Measurements from ENCODE around the gene LARP7.
"Not testable (repeated sequence)": the region's sequence is repeated elsewhere in the genome, so short reads cannot be mapped to it uniquely, and the experiment has no call there.

Gene LARP7

DNA sequence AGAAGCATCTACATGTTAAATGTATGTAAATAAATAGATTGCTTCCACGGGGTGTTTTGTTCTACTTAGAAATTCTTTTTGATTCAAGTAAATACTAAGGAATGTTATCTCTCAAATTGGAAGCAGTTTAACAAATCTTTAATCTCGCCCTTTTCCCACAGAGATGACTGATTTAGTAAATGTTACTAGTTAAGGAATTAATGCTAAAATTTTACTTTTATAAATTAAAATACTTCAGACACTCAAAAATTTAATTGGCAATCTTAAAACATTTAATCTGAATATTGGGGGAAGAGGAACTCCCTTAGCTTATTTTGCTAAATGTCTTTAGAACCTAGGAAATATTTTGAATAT is 12.1 kb downstream of the LARP7 start:
- no peak for FAIRE-seq
- no peak for DNase-seq (ENCODE audit: low spot score)

DNA sequence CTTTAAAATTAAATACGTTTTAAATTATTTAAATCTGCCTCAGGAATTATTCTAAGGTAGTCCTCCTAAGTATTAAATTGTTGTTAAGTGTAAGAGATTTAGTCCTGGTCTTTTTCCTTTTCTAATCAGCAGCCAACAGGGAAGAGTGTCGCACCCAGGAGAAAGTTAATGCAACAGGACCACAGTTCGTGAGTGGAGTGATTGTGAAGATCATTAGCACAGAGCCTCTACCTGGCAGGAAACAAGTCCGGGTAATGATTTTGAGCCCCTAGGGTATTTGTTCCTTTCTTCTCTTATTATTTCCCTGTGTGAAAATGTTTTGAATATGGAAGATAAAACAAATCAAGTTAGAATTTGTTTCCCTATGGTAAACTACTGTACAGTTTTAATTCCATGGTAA is 13.4 kb downstream of the LARP7 start:
- FAIRE-seq: no peak

DNA sequence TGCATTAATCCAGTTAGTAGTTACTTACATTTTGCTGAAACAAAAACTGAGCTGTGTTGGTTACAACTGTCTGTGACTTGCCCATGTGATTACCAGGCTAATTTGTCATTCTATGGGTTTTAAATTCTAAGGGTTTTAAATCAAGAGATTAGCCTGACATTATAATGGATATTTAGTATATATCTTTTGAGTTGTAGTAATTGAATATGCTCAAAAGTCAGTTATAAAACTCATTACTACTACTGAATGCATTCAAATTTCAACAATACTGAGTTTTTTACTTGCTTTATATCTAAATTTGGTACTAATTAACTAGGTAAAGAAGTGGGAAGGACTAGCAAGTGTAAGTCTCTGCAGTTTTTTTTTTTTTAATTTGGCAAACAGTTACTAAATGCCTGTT is 14.7 kb downstream of the LARP7 start:
- DNase-seq (ENCODE audit: low spot score) (no peak), FAIRE-seq (no peak)

More for the DNA sequence above, 13.4 kb downstream of the LARP7 start:
- DNase-seq (ENCODE audit: low spot score): no peak

DNA sequence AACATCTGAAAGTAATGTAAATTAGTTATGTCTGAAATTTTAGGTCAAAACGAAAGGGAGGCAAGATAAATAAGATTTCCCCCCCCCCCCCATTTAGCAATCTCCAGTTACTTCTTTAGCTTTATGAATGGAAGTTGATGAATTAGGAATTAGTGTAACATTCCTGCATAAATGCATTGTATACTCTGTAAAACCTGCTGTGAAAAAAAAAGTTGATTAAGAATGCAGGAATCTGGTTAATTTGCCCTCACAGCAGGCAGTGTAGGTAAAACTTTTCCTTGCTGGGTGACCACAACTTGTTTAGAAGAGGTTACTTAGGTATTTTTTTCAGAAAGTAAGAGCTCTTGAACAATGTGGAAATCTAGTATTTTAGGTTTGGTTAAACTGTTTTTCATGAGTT is 15.3 kb downstream of the LARP7 start:
- FAIRE-seq (no peak), DNase-seq (ENCODE audit: low spot score) (no peak)

DNA sequence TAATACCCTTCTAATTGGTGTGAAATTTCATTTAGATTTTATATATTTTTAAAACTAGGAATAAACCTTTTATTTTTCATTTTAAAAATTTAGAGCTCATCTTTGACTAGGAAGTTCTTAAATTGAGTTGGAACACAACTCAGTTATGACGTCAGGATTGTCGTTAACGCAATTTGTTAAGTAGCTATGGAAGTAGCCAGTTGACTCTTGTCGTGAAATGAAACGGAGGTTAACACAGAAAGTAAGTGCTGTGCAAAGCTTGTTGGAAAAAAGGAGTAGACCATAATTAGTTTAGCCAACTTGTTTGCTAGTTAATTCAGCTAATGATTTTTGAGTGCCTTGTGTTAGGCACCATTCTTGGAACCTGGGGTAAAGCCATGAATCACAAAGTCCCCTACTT is 18.3 kb downstream of the LARP7 start:
- no peak for FAIRE-seq
- no peak for DNase-seq (ENCODE audit: low spot score)

DNA sequence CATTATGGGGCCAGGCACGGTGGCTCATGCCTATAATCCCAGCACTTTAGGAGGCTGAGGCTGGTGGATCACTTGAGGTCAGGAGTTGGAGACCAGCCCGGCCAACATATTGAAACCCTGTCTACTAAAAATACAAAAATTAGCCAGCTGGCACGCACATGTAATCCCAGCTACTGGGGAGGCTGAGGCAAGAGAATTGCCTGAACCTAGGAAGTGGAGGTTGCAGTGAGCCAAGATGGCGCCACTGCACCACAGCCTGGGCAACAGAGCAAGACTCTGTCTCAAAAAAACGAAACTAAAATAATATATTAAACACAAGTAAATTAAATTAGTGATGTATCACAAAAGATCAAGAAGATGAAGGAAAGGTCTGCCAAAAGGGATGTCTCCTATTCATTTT is 19.2 kb downstream of the LARP7 start:
- FAIRE-seq; DNase-seq (ENCODE audit: low spot score): not testable (repeated sequence)

DNA sequence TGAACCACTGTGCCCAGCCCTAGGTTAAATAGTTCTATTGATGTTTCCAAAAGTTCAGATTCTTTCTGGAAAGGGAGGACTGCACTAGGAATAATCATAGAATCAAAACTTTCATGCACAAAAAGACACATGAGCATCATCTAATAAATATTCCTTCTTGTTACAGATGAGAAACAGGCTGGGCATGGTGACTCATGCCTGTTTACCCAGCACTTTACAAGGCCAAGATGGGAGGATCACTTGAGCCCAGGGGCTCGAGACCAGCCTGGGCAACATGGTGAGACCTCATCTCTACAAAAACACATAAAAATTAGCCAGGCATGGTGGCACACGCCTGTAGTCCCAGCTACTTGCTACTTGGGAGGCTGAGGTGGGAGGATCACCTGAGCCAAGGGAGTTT is 27.7 kb downstream of the LARP7 start:
- no peak for DNase-seq (ENCODE audit: low spot score)
- FAIRE-seq: no peak

DNA sequence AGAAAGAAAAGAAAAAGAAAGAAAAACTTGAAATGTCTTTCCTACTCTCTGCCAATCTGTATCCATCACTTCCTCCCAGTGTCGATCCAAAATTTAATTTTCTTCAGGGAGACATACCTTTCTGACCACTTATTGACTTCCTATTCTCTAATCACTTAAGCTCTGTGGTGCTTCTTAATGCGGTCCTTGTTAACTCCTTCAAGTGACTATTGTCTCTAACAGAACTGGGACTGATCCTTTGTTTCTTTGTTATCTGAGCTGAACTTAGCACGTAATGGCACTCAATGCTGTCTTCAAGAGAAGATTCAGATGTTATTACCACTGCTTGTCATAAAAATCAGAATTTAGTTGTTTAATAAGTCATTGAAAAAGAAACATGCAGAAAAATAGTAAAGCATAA is 31.2 kb downstream of the LARP7 start:
- no peak for DNase-seq (ENCODE audit: low spot score)

DNA sequence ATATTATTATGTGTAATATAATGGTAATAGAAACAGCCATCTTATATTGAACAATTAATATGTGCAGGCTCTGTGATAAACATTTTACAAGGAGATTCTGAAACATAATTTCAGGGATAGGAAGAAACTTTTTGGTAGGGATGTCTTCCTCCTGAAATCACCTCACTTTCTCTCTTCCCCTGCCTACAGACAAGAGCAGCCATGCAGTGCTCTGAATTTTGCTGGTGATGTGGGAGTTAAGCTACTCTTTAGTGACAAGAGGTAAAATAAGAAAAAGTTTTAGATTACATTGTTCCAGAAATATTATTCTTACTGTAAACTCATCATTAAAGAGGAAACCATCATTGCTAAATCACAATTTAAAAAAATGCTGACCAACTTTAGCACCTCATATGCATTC is 36.1 kb downstream of the LARP7 start:
- FAIRE-seq: no peak
- DNase-seq (ENCODE audit: low spot score): no peak

More for the DNA sequence above, 31.2 kb downstream of the LARP7 start:
- no peak for FAIRE-seq

DNA sequence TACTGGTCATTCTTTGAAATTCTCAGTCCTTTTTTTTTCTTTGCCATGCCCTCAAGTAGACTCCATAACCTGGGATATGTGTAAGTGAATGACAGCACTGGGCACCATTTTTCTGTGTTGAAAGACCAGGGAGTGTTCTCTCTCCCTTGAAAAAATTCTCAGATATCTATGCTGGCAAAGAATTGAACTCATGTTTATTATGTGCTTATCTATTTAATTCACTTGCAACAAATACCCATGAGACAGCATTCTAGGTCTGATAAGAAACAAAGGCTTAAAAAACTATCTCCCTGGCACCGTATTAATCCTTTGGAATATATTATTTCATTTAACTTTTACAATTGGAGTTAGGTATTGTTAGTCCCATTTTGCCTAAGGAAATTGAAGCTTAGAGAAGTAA is 36.7 kb downstream of the LARP7 start:
- no peak for DNase-seq (ENCODE audit: low spot score)

DNA sequence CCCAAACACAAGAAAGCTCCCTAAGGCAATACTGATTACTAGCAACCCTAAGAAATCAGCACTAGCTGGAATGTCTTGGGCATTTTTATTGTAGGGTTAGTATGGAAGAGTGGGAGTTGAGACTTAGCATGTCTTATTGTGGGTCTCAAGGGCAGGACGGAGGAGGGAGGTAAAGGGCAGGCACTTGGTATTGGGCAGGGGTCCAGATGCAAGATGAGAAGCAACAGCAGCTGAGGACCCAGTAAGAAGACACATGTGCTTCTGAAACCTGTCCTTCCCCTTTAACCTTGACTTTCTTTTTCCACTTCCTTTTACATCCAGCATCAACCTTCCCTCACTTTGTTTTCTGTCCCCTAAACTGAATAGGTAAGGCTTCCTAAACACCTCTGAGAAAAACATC is 37.4 kb downstream of the LARP7 start:
- FAIRE-seq (no peak), DNase-seq (ENCODE audit: low spot score) (no peak)

More for the DNA sequence above, 36.7 kb downstream of the LARP7 start:
- FAIRE-seq: no peak

DNA sequence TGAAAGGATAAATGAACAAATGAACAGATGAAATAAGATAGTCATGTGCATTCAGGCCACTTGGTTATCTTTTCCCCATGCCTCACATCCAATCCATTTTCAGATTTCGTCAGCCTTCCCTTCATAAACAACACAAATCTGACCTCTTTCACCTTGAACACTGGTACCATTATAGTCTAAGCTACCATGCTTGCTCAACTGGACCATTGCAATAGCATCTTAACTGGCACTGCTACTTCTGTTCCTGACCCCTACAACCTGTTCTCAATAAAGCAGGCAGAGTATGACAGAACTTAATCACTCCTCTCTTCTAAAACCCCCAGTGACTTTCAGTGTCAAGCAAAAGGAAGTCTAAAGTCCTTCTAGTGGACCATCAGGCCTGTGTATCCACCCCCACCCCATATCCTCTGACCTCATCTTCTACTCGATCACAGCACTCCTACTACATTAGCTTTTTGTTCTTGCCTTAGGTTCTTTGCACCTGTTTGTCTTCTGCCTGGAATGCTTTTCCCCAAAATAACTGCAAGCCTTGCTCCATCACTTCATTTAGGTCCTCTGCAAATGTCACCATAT is 40.7 kb downstream of the LARP7 start:
- DNase-seq (ENCODE audit: low spot score) (no peak), FAIRE-seq (no peak)

DNA sequence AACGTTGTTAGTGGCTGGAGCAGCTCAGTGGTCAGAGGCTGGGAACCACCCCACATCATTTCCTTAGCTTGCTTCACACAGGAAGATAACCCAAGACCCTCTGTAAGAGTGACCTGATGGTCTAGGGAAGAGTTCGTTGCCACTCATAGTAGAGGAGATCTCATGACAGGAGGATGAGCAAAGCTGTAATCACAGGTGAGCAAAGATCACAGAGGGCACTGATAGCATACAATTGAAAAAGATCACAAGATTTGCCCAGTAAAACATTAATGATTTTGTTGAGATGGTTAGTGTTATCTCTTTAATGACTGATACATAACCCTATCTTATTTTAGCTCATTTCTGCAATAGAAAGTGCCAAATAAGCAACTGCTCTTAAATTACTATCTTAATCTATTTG is 44.1 kb downstream of the LARP7 start:
- FAIRE-seq: no peak
- DNase-seq (ENCODE audit: low spot score): no peak

DNA sequence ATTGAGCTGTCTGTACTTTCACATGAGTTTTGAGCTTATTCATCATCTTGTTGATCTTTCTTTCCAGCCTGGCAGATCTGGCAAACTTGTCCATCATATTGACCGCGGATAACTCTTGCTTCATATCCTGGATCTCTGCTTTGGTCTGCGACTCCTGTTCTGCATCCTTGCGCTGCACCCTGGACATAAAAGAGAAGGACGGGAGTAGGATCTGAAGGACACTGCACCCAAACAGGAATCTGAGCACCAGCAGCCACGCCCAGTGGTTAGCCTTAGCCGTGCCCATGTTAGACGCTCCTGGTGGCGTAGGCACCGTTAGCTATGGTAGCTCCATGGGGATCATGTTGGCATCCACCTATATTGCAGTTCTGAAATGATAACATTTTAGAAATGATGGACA is 56.6 kb downstream of the LARP7 start:
- DNase-seq (ENCODE audit: low spot score) (no peak), FAIRE-seq (no peak)

DNA sequence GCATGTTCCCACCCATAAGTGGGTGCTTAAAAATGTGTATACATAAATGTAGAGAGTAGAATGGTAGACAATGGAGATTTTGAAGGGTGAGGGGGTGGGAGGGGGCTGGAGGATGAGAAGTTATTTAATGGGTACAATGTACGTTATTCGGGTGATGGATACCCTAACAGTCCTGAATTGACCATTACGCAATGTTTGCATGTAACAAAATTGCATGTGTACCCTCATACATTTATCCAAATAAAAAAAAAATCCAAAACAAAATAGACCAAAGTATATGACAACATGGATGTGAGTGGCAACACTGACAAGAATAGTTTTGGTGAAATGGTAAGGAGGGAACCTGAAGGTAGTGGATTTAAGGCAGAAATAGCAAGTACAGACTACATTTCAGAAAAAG is 63.7 kb downstream of the LARP7 start:
- no peak for DNase-seq (ENCODE audit: low spot score)
- FAIRE-seq: no peak

DNA sequence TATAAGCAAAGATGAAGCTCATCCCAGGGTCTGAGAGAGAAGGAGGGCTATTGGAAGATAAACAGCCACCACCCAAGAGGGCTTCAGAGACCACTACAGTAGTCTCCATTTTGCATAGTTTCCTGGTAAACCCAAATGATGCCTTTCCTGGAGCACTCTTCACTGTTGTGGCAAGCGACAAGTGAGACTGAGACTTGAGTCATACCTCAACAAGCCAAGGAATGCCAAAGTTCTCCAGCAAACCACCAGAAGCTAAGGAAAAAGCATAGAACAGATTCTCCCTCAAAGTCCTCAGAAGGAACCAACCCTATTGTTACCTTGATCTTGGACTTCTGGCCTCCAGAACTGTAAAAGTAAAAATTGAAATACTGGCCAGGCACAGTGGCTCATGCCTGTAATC is 65.9 kb downstream of the LARP7 start:
- peak; percentile 20 for DNase-seq (ENCODE audit: low spot score)
- no peak for FAIRE-seq

DNA sequence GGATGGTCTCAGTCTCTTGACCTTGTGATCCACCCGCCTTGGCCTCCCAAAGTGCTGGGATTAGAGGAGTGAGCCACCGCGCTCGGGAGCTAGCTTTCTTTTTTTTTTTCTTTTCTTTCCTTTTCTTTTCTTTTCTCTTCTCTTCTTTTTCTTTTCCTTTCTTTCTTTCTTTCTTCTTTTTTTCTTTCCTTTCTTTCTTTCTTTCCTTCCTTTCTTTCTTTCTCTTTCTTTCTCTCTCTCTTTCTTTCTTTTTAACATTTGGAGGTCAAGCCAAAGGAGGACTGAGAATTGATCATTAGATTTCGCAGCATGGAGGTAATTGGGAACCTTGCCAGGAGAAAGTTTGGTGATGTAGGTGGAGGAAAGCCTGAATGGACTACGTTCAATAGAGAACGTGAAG is 67.4 kb downstream of the LARP7 start:
- DNase-seq (ENCODE audit: low spot score) (no peak), FAIRE-seq (no peak)

DNA sequence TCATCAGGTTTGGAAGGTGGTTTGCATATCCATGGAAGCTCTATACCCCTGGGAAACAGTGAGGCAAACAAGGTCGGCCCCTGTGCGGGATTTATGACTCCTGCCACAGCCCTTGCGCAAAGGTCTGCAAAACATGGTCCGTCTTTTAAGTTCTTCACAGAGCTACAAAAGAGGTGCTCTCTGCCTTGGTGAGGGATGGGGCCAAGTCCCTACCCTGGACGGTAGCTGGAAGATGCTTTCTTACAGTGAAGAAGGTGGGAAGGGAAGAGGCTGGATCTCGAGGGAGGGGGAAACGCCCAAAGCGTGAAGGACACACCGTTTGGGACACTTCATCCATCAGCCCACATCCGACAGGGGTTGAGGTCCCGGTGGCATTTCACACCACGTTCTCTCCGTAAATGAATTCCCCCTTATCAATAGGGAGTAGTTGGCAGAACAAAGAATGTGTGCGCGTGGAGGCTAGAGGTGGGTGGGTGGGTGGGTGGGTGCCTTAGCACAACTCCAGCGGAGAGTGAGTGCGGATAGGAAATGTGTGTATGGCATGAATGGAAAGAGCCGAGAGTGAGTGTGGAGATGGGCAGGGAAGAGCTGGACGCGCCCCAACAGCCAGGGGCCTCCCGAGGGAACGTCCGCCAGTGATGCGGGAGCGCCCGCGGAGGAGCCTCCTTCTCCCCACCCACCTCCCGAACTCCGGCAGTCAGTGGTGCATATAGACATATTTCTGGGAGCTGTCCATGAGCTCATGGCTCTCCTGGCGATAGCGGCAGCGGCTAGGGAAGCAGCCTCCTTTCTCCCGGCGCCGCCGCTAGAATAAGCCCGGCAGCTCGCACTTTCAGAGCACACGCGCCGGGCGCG is 68.3 kb downstream of the LARP7 start:
- DNase-seq (ENCODE audit: low spot score) (peak; percentile 68), FAIRE-seq (no peak)

DNA sequence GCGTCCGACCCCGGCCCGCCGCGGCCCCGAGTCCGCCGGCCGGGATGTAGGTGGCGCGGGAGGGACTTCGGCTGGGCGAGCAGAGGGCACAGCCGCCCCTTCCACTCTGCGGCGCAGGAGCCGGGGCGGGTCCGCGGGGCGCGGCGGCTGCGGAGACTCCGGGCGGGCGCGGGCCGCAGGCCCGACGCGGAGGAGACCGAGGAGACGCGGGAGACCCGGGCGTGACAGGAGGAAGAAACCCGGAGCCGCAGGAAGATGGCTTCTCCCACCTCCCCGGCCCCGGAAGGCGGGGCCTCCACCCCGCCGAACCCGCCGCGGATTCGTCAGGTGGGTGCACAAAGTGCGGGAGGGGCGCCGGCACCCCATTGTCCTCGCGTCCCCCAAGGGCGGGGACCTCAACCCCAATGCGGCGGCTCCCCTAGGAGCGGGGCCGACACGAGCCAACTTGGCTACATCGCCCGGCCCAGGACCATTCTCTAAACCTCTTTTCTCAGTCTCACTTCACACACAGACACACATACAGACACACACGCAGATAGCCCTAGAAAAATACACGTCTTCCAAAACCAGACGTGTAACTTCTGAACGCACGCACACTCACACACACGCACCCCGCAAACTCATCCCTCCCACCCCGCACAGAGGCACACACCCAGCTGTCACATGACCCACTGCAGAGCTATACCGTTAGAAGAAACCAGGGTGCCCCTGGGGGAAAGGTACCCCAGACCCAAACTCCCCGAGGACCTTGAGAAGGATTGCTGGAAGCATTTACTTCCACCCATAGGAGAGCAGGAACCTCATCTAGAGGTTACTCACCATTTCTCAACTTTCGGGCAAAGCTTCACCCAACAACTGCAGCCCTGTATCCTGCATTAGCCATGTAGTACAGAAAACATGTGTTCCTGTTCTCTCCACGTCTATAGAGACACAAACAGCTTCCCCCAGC is 69.2 kb downstream of the LARP7 start:
- FAIRE-seq: not testable (repeated sequence)
- DNase-seq (ENCODE audit: low spot score): peak; percentile 27

DNA sequence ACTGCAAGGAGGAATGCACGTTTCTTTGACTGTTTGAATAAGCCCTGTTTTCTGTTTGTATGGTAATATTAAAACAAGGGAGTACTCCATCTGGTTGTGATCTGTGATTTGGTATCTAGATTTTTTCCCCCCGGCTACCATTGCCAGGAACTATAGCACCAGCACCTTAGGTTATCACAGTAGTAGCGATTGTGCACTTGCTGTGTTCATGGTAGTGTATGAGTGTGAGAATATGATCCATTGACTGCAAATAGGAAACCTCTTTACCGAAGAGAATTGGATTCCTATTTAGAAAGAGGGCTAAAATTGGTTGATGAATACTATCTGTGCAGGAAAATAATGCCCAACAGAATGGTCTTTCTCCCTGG is 69.9 kb downstream of the LARP7 start:
- FAIRE-seq (peak; percentile 23), DNase-seq (ENCODE audit: low spot score) (no peak)

Data from urothelium cell line (cell line).